Calu3 (cell line): Measurements from ENCODE around the gene GM2A. TPM values are rescaled to one million over a fixed set of nuclear protein-coding genes. Genes with fewer than 3 reads are reported as not detected.

ENCODE experiments used
- BruUV-seq: library from RNA; stranded (reverse); fragments of 400-500 nt; replicated peaks from 2 replicates; lab custom pipeline; 2021; lab: Mats Ljungman, UMichigan
- CTCF ChIA-PET: fragments of 300-600 bp; sonication (Branson Sonifier 250); formaldehyde crosslinking; loops from one replicate; lab custom pipeline; 2022; ENCODE audit warnings: antibody characterized with exemption; lab: Charles Lee
- DNase-seq: peaks from one replicate; pipeline ENCODE4 v3.0.0; 2022
- H3K27ac Mint-ChIP-seq: one replicate; pipeline ENCODE4 v1.8.0; 2022; ENCODE audit warnings: mixed read lengths; ENCODE audit not compliant: unreplicated experiment
- H3K27me3 Mint-ChIP-seq: one replicate; pipeline ENCODE4 v1.8.0; 2022; ENCODE audit warnings: mixed read lengths; ENCODE audit not compliant: unreplicated experiment
- H3K36me3 Mint-ChIP-seq: one replicate; pipeline ENCODE4 v1.8.0; 2022; ENCODE audit warnings: mild to moderate bottlenecking, moderate library complexity, mixed read lengths; ENCODE audit not compliant: insufficient read depth, unreplicated experiment
- H3K4me1 Mint-ChIP-seq: one replicate; pipeline ENCODE4 v1.8.0; 2022; ENCODE audit warnings: mild to moderate bottlenecking, low read depth, mixed read lengths; ENCODE audit not compliant: unreplicated experiment
- H3K4me3 Mint-ChIP-seq: one replicate; pipeline ENCODE4 v1.8.0; 2022; ENCODE audit warnings: mild to moderate bottlenecking, low read depth, moderate library complexity, mixed read lengths; ENCODE audit not compliant: unreplicated experiment
- H3K9me3 Mint-ChIP-seq: one replicate; pipeline ENCODE4 v1.8.0; 2022; ENCODE audit warnings: low read depth, mixed read lengths; ENCODE audit not compliant: unreplicated experiment
- CTCF ChIP-seq: fragments of 200-600 bp; IDR thresholded peaks from one replicate; pipeline ENCODE4 v1.8.0; 2022; ENCODE audit warnings: antibody characterized with exemption; ENCODE audit not compliant: unreplicated experiment
- intact Hi-C: fragments of 100-400 bp; cut with micrococcal nuclease; formaldehyde crosslinking; loops from one replicate; pipeline ENCODE4 v1.10.0; 2022; ENCODE audit not compliant: unreplicated experiment
- total RNA-seq: library from RNA; stranded (reverse); gene quantifications from 2 replicates; pipeline ENCODE4 v1.2.3, GENCODE V29; 2022

GM2A gene
- total RNA-seq, 1 experiment from 2014 or later: 22.4 TPM

DNA sequence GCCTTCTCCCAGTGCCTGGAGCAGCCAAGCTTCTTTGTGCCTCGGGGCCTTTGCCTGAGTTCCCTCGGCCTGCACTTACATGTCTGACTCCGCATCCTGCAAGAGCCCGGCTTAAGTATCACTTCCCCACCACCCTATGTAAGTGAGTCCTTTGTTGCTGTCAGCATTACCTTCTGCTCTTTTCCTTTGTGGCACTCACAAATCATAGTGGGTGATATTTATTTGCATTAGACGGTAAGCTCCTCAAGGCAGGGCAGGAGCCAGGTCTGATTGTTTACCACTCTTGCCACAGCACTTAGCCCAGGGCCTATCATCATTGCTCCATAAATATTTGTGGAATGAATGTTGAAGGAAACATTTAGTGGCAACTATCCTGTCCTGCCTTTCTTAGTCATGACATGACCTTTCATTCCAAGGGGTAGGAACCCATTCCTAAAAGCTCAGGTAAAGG is 4.8 kb downstream of the GM2A start:
- Mint-ChIP-seq H3K27me3 (no peaks in the 10 kb centered on the region), H3K27ac (no peak overlapping the region), H3K36me3 (peaks cover 14% of the 10 kb centered on the region), H3K9me3 (no peaks in the 10 kb centered on the region), H3K4me3 (no peak overlapping the region), H3K4me1 (peaks cover 11% of the 10 kb centered on the region)
- intact Hi-C loops: no loop called here
- no peak for TF ChIP-seq CTCF
- DNase-seq: no peak
- no TSS peak for BruUV-seq
- CTCF ChIA-PET: interaction anchor here (0.8 kb wide), 1 partner anchor 23 kb away, joined by 3 read pairs; no protein-coding TSS in a partner anchor

GRCh38 chr5:151258201-151258611 is 5.2 kb downstream of the GM2A start:
- Mint-ChIP-seq H3K4me3 (no peak overlapping the region), H3K27ac (no peak overlapping the region), H3K4me1 (peaks cover 10% of the 10 kb centered on the region), H3K27me3 (no peaks in the 10 kb centered on the region), H3K36me3 (peaks cover 9% of the 10 kb centered on the region), H3K9me3 (no peaks in the 10 kb centered on the region)
- intact Hi-C loops: no loop called here
- CTCF ChIA-PET: interaction anchor here (0.8 kb wide), 1 partner anchor 23 kb away, joined by 3 read pairs; no protein-coding TSS in a partner anchor
- BruUV-seq: no TSS peak
- DNase-seq: no peak
- TF ChIP-seq CTCF: no peak

DNA sequence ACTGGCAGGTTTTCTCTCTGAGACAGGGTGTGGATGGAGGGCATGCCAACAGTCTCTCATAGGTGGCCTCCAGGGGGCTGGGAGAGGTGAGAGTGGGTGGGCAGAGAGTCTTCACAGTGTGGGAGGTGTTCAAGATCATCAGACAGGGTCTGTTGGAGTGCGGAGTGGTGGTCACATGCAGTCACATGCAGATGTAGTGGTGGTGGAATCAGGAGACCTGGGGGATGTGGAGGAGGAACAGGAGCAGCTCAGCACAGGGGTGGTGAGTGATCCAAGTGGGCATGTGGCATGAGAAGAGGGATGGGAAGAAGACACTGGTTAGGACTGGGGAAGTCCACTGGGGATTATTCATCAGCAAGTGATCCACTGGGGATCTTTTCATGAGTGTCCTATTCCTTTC is 5.8 kb downstream of the GM2A start:
- intact Hi-C loops: no loop called here
- Mint-ChIP-seq H3K4me1 (peaks cover 8% of the 10 kb centered on the region), H3K4me3 (no peak overlapping the region), H3K9me3 (no peaks in the 10 kb centered on the region), H3K36me3 (peaks cover 3% of the 10 kb centered on the region), H3K27ac (no peak overlapping the region), H3K27me3 (no peaks in the 10 kb centered on the region)
- CTCF ChIA-PET: no interaction called here
- TF ChIP-seq CTCF: no peak
- BruUV-seq: no TSS peak
- DNase-seq: no peak

- Mint-ChIP-seq H3K4me3 (no peak overlapping the region), H3K4me1 (peaks cover 10% of the 10 kb centered on the region), H3K27ac (no peak overlapping the region), H3K27me3 (no peaks in the 10 kb centered on the region), H3K9me3 (no peaks in the 10 kb centered on the region), H3K36me3 (no peaks in the 10 kb centered on the region)
- no TSS peak for BruUV-seq
- CTCF ChIA-PET: no interaction called here
- no peak for DNase-seq
- intact Hi-C loops: no loop called here
- no peak for TF ChIP-seq CTCF
Measured at GRCh38 chr5:151259931-151260330, 6.9 kb downstream of the GM2A start.
